Measurements from ENCODE around the gene SPTSSA.
"Not testable (repeated sequence)": the region's sequence is repeated elsewhere in the genome, so short reads cannot be mapped to it uniquely, and the experiment has no call there.

Gene SPTSSA, protein sequence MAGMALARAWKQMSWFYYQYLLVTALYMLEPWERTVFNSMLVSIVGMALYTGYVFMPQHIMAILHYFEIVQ

GRCh38 chr14:34462132-34462893 is at the start of gene SPTSSA:
SPTSSA (minus strand) TSS chr14:34462240; CDS start chr14:34462207, 33 bp downstream.
- peak; percentile 96 for DNase-seq (ENCODE audit: low spot score)

GRCh38 chr14:34507884-34508283 is 45.8 kb upstream of the SPTSSA start:
- no peak for DNase-seq (ENCODE audit: low spot score)

GRCh38 chr14:34507459-34507858 is 45.4 kb upstream of the SPTSSA start:
- DNase-seq (ENCODE audit: low spot score) = no peak

DNA sequence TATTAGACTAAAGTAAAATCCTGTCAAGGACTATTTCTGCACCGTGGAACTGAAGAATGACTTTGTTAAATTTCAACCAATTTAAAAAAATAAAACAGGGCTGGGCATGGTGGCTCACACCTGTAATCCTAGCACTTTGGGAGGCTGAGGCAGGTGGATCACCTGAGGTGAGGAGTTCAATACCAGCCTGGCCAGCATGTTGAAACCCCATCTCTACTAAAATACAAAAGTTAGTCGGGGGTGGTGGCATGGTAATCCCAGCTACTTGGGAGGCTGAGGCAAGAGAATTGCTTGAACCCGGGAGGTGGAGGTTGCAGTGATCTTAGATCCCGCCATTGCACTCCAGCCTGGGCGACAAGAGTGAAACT is 43.1 kb upstream of the SPTSSA start:
- DNase-seq (ENCODE audit: low spot score) = not testable (repeated sequence)

- DNase-seq (ENCODE audit: low spot score) = not testable (repeated sequence)
Observed at GRCh38 chr14:34504027-34504426, 42.0 kb upstream of the SPTSSA start.

GRCh38 chr14:34502545-34503225 is 40.6 kb upstream of the SPTSSA start:
- no peak for DNase-seq (ENCODE audit: low spot score)

GRCh38 chr14:34502001-34502400 is 40.0 kb upstream of the SPTSSA start:
- DNase-seq (ENCODE audit: low spot score) = no peak

DNA sequence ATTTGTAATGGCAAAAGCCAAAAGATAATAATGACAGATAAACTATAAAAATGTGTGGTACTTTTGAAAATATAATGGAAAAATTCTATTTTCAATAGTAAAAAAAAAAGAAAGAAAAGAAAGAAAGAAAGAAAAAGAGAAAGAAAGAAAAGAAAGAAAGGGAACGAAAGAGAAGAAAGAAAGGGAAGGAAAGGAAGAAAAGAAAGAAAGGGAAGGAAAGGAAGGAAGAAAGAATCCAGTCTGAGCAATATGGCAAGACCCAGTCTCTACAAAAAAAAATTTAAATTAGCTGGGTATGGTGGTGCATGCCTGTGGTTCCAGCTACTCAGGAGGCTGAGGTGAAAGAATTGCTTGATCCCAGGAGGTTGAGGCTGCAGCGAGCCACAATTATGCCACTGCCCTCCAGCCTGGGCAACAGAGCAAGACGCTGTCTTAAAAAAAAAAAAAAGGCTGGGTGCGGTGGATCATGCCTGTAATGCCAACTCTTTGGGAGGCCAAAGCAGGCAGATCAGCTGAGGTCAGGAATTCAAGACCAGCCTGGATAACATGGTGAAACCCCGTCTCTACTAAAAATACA is 39.1 kb upstream of the SPTSSA start:
- no peak for DNase-seq (ENCODE audit: low spot score)

DNA sequence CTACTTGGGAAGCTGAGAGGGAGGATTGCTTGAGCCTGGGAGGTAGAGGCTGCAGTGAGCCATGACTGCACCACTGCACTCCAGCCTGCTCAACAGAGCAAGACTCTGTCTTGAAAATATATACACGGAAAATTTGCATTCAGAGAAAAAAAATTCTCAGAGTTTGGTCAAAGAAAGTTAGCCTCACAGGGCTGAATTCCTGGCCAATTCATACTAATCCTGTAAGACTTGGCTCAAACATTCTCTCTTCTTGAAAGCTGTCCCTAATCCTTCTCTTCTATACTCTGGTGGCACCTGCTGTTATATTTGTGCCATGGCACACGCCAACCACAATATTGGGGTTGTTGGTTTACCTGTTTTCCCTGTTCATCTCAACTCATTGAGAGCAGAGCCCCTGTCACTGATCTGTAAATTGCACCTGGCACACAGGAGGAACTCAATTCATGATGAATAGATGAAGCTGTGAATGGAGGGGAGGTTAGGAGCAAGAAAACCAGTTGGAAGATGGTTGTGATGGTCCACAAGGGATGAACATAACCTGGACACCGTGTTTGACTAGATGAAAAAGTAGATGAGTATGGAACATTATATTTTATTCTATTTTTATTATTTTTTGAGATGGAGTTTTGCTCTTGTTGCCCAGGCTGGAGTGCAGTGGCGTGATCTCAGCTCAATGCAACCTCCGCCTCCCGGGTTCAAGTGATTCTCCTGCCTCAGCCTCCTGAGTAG is 36.8 kb upstream of the SPTSSA start:
- DNase-seq (ENCODE audit: low spot score) = no peak

GRCh38 chr14:34496679-34497513 is 34.9 kb upstream of the SPTSSA start:
- peak; percentile 77 for DNase-seq (ENCODE audit: low spot score)

- no peak for DNase-seq (ENCODE audit: low spot score)
Observed at GRCh38 chr14:34496007-34496678, 34.1 kb upstream of the SPTSSA start.

DNA sequence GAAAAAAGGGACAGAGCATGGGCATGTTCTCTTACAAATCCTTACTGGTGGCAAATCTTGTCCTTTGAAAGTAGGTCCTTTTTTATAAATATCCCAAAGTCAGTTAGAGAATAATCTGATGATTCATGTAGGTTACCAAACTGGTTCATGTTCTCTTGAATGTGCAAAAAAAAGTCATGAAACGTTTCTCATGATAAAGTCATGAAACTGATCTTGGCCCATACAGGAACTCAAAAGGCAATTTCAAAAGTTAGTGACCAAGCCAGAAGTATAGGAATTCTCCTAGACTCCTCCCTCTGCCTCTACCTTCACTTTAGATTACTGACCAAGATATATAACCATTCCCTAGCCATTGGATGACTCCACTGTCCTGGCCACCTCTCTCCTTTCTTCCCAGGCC is 27.3 kb upstream of the SPTSSA start:
- DNase-seq (ENCODE audit: low spot score) = no peak

DNA sequence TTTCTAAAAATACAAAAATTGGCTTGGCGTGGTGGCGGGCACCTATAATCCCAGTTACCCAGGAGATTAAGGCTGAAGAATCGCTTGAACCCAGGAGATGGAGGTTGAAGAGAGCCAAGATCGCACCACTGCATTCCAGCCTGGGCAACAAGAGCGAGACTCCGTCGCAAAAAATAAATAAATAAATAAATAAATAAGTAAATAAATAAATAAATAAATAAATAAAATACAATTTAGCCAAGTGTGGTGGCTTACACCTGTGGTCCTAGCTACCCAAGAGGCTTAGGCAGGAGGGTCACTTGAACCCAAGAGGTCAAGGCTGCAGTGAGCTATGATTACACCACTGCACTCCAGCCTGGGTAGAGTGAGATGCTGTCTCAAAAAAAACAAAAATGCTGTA is 26.5 kb upstream of the SPTSSA start:
- no peak for DNase-seq (ENCODE audit: low spot score)

DNA sequence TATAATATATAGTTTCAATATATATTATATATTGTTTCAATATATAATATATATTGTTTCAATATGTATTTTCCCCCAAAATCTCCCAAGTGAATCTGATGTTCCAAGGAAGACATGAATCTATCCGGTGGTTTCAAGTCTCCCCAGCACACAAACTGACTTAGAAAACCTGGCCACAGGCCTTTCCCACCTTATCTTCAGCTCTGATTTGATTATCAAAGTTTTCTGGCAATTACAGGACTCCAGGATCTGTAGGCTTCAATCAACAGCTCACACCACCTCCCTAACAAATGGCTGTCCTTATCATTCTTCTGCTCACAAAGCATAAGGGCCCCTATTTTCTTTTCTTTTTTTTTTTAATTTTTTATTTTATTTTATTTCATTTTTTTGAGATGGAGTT is 22.7 kb upstream of the SPTSSA start:
- DNase-seq (ENCODE audit: low spot score) = no peak

DNA sequence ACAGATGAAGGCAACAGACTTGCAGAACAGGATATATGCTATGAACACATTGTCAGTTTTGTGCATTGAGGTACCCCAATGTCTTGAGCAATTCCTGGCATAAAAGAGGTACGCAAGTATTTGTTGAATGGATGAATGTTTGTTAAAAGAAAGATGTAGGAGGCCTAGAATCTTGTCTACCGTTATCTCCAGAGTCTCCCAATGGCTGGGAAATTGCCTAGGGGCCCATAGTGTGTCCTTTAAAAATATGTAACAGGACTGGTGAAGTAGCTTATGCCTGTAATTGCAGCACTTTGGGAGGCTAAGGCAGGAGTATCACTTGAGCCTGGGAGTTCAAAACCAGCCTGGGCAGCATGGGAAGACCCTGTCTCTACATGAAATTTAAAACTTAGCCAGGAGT is 20.4 kb upstream of the SPTSSA start:
- no peak for DNase-seq (ENCODE audit: low spot score)

DNA sequence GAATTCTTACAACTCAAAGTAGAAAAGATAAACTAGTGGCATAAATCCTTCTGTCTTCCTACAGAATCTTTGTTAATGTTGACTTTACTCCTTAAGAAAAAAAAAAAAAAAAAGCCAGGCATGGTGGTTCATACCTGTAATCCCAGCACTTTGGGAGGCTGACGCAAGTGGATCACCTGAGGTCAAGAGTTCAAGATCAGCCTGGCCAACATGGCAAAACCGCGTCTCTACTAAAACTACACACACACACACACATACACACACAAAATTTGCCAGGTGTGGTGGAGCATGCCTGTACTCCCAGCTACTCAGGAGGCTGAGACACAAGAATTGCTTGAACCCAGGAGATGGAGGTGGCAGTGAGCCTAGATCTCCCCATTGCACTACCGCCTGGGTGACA is 17.7 kb upstream of the SPTSSA start:
- DNase-seq (ENCODE audit: low spot score) = no peak

GRCh38 chr14:34478261-34478660 is 16.2 kb upstream of the SPTSSA start:
- DNase-seq (ENCODE audit: low spot score) = no peak

DNA sequence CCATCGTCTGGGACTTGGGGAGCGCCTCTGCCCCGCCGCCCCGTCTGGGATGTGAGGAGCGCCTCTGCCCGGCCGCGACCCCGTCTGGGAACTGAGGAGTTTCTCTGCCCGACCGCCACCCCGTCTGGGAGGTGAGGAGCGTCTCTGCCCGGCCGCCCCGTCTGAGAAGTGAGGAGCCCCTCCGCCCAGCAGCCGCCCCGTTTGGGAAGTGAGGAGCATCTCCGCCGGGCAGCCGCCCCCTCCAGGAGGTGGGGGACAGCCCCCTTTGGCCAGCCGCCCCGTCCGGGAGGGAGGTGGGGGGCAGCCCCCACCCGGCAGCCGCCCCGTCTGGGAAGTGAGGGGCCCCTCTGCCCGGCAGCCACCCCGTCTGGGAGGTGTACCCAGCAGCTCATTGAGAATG is 14.0 kb upstream of the SPTSSA start:
- DNase-seq (ENCODE audit: low spot score) = not testable (repeated sequence)

DNA sequence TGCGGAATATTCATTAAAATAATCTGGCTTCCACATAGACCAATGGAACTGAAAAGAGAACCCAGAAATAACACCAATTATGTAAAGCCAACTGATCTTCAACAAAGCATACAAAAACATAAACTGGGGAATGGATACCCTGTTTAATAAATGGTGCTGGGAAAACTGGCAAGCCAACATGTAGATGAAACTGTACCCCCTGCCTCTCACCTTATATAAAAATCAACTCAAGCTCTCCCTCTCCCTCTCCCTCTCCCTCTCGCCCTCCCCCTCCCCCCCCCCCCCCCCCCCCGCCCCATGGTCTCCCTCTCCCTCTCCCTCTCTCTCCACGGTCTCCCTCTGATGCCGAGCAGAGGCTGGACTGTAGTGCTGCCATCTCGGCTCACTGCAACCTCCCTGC is 13.1 kb upstream of the SPTSSA start:
- no peak for DNase-seq (ENCODE audit: low spot score)

GRCh38 chr14:34474187-34474679 is 12.2 kb upstream of the SPTSSA start:
- no peak for DNase-seq (ENCODE audit: low spot score)

Measured in Ammon's horn (tissue), 1 donor.